Lower leg skin (tissue), 3 donors: ENCODE results near the gene CEACAM19.

ENCODE experiments used
- CTCF ChIP-seq, 3 donors: fragments of 450-650 bp; IDR thresholded peaks; one replicate each; pipeline ENCODE4 v1.5.1; 2016; ENCODE audit warnings: antibody characterized with exemption in 3 of 3, mild to moderate bottlenecking in 3 of 3, moderate library complexity in 2 of 3
- POLR2A ChIP-seq, 2 donors: fragments of 450-650 bp; IDR thresholded peaks; one replicate each; pipeline ENCODE4 v1.6.1; 2016 to 2017; ENCODE audit warnings: antibody characterized with exemption in 2 of 2, mild to moderate bottlenecking in 1 of 2, moderate library complexity in 1 of 2

DNA sequence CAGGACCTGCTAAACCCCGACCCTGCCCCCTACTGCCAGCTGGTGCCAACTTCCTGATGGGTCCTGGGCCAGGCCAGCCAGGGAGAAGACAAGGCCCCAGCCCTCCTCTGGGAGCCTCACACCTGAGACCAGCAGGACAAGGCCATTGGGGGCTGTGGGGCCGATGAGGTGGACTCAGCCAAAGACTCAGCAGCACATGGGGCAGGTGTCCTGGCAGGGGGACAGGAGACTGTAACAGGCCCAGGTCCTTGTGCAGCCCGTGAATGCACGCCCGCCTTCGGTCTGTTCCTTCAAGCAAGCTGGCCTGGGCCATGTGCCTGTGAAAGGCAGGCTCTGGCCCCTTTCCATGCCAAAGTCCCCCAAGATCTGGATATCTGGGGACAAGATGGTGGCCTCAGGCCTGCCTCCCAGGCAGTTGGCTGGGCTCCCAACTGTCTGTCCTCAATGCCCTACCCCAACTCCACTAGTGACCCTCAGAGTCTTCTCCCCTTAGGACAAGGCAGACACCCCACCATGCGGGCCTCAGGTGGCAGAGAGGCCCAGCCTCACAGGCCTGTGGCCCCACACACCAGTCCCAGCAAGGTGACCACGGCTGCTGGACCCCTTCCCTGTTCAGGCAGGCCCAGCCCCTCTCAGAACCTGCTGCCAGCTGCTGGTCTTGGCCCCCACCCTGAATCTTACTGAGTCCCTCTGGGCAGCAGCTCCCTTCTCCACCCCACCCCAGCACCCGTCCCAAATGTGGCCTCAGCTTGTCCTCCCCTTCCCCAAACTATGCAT lies 12.3 kb downstream of the CEACAM19 start:
- no peak for TF ChIP-seq POLR2A (IDR thresholded peaks at IDR 0.05)
- no peak for TF ChIP-seq CTCF (IDR thresholded peaks at IDR 0.05)
